Spleen (tissue), 11 donors: Measurements from ENCODE around the gene RFLNA. TPM values are rescaled to one million over a fixed set of nuclear protein-coding genes. Genes with fewer than 3 reads are reported as not detected.

Experiments used
- DNase-seq: peaks from one replicate; pipeline ENCODE4 v3.0.0-alpha.2; 2020
- H3K27ac ChIP-seq, 8 donors: fragments of 200-600 bp; sonication (generic) in 7 of 8; 1 replicate in 4 of 8; 2 replicates in 4 of 8; pipeline versions ENCODE4 v1.5.0 to v1.8.0; 2016 to 2021; ENCODE audit warnings: inconsistent platforms in 4 of 8, mild to moderate bottlenecking in 4 of 8, moderate library complexity in 1 of 8
- H3K27me3 ChIP-seq, 7 donors: fragments of 200-600 bp; sonication (generic) in 6 of 7; replicated peaks in 1 of 7; 1 replicate in 4 of 7; 2 replicates in 3 of 7; pipeline versions ENCODE4 v1.5.0 to v1.8.0; 2016 to 2021; ENCODE audit warnings: inconsistent platforms in 3 of 7, mild to moderate bottlenecking in 1 of 7
- H3K36me3 ChIP-seq, 6 donors: fragments of 200-600 bp; sonication (generic) in 5 of 6; 1 replicate in 4 of 6; 2 replicates in 2 of 6; pipeline versions ENCODE4 v1.5.0 to v1.8.0; 2016 to 2021; ENCODE audit warnings: inconsistent platforms in 2 of 6
- H3K4me1 ChIP-seq, 6 donors: fragments of 200-600 bp; sonication (generic) in 5 of 6; 1 replicate in 3 of 6; 2 replicates in 3 of 6; pipeline versions ENCODE4 v1.5.0 to v1.8.0; 2016 to 2021; ENCODE audit warnings: inconsistent platforms in 3 of 6
- H3K4me3 ChIP-seq, 8 donors: fragments of 200-600 bp; sonication (generic) in 7 of 8; 1 replicate in 4 of 8; 2 replicates in 4 of 8; pipeline versions ENCODE4 v1.5.0 to v1.8.0; 2016 to 2021; ENCODE audit warnings: inconsistent platforms in 4 of 8, mild to moderate bottlenecking in 4 of 8, moderate library complexity in 2 of 8
- H3K9me3 ChIP-seq, 8 donors: fragments of 200-600 bp; sonication (generic) in 7 of 8; 1 replicate in 4 of 8; 2 replicates in 4 of 8; pipeline versions ENCODE4 v1.5.0 to v1.8.0; 2016 to 2021; ENCODE audit warnings: inconsistent platforms in 4 of 8
- CTCF ChIP-seq, 11 experiments: fragments of 200-600 bp in 7 of 11; fragments of 450-650 bp in 4 of 11; sonication (generic) in 4 of 11; IDR thresholded peaks in 8 of 11; conservative IDR thresholded peaks in 3 of 11; 1 replicate in 7 of 11; 2 replicates in 4 of 11; pipeline versions ENCODE4 v1.4.0 to v1.8.0; 2016 to 2021; ENCODE audit warnings: antibody characterized with exemption in 11 of 11, inconsistent platforms in 4 of 11, mild to moderate bottlenecking in 1 of 11
- POLR2A ChIP-seq, 3 donors: fragments of 450-650 bp; IDR thresholded peaks; one replicate each; pipeline ENCODE4 v1.5.1; 2017; ENCODE audit warnings: antibody characterized with exemption in 3 of 3, mild to moderate bottlenecking in 1 of 3
- POLR2AphosphoS5 ChIP-seq, 3 donors: sonication (generic); formaldehyde crosslinking; IDR thresholded peaks; one replicate each; pipeline ENCODE4 v1.5.1; 2017; ENCODE audit warnings: antibody characterized with exemption in 3 of 3
- WGBS, 5 donors: extraction: QIAGEN DNeasy Blood & Tissue Kit in 3 of 5; methylation state at CpG; one replicate each; pipeline versions ENCODE4 v1.1.5 to v1.1.7; 2013 to 2018; 5-methylcytosine and 5-hydroxymethylcytosine counted together
- intact Hi-C: fragments of 100-400 bp; cut with DNase I; formaldehyde crosslinking; loops from one replicate; pipeline ENCODE4 v1.15.0; 2023; ENCODE audit warnings: low total_unique reads
- polyA plus RNA-seq, 3 donors: library from polyadenylated mRNA; stranded (reverse); fragments of 200-250 nt; gene quantifications; one replicate each; pipeline ENCODE4 v1.2.1, GENCODE V29; 2013
- total RNA-seq, 7 donors: library from RNA; depleted of rRNA in 3 of 7; stranded (reverse); fragments of >200 nt in 3 of 7; fragmentation: NEBNext Ultra II Directional in 4 of 7; extraction: Animal tissue kit (Norgen Biotek cat#: 25700) in 4 of 7; gene quantifications; one replicate each; pipeline versions ENCODE4 v1.1.0 to v1.2.1, GENCODE V29; 2016 to 2021
- donor health status: healthy with polysubstance abuse.
- donor health status: DM: no; HTN: no; CAD: no; lungs with moderate emphysema.
- donor health status: DM: no; HTN: no; CAD: no.
- donor health status: Bipolar disorder and iron deficiency.
- donor health status: healthy.
- donor health status: DM: no; HTN: no; CAD: no.
- donor health status: DM: yes; HTN: yes; CAD: no.

RFLNA gene
- total and polyA plus RNA-seq, 10 donors: 0.04 to 0.35 (median 0.21) TPM; not detected in 6

- Histone ChIP-seq H3K27me3 (no peaks in the 10 kb centered on the region), H3K36me3 (peaks cover 0 to 9% (median 1%) of the 10 kb centered on the region in 6 donors), H3K9me3 (peaks cover 0 to 8% (median 2%) of the 10 kb centered on the region in 8 donors), H3K4me1 (no peaks in the 10 kb centered on the region), H3K4me3 (no peak overlapping the region), H3K27ac (no peak overlapping the region)
- WGBS, 5 donors: 75 to 81% (median 77%) methylated on average over 25 of the region's 25 CpGs
- TF ChIP-seq POLR2A (IDR thresholded peaks at IDR 0.05) (no peak), POLR2AphosphoS5 (IDR thresholded peaks at IDR 0.05) (peak in 1 of 3 donors; percentile 10)
- intact Hi-C loops: loop anchor here (5.0 kb wide), 1 partner anchor 281 kb away; no protein-coding TSS in a partner anchor
- DNase-seq: no peak
Observed at GRCh38 chr12:124318278-124319020, 23.6 kb downstream of the RFLNA start.

GRCh38 chr12:124319368-124320050 is 24.6 kb downstream of the RFLNA start:
- DNase-seq: no peak
- no peak overlapping the region for H3K27ac ChIP-seq
- H3K27me3 ChIP-seq: no peaks in the 10 kb centered on the region
- no peaks in the 10 kb centered on the region for H3K4me1 ChIP-seq
- H3K9me3 ChIP-seq: peaks cover 0 to 19% (median 12%) of the 10 kb centered on the region in 8 donors
- WGBS, 5 donors: 71 to 85% (median 75%) methylated on average over 6 to 11 of the region's 11 CpGs
- no peak overlapping the region for H3K4me3 ChIP-seq
- peaks cover 6 to 20% (median 12%) of the 10 kb centered on the region in 6 donors for H3K36me3 ChIP-seq
- intact Hi-C loops: loop anchor here (5.0 kb wide), 2 partner anchors 267 to 282 kb away; no protein-coding TSS in a partner anchor
- no peak for TF ChIP-seq CTCF (IDR thresholded peaks at IDR 0.05 in 8 of 11, conservative IDR thresholded peaks at IDR 0.05 in 3 of 11)
- no peak for TF ChIP-seq POLR2A (IDR thresholded peaks at IDR 0.05)

- Histone ChIP-seq H3K4me3 (no peak overlapping the region), H3K9me3 (peaks cover 0 to 29% (median 21%) of the 10 kb centered on the region in 8 donors), H3K27ac (no peak overlapping the region), H3K27me3 (no peaks in the 10 kb centered on the region), H3K36me3 (peaks cover 6 to 35% (median 28%) of the 10 kb centered on the region in 6 donors), H3K4me1 (no peaks in the 10 kb centered on the region)
- TF ChIP-seq POLR2A (IDR thresholded peaks at IDR 0.05) (no peak), CTCF (IDR thresholded peaks at IDR 0.05 in 8 of 11, conservative IDR thresholded peaks at IDR 0.05 in 3 of 11) (peak; percentile 71 to 93 (median 88)), POLR2AphosphoS5 (IDR thresholded peaks at IDR 0.05) (peak; percentile 10 to 74 (median 49))
- intact Hi-C loops: loop anchor here (5.0 kb wide), 1 partner anchor 269 kb away; no protein-coding TSS in a partner anchor
- peak; percentile 86 for DNase-seq
- 35 to 46% (median 36%) methylated on average over 4 to 6 of the region's 6 CpGs for WGBS, 5 donors
Observed at GRCh38 chr12:124321040-124321481, 26.2 kb downstream of the RFLNA start.

- TF ChIP-seq POLR2A (IDR thresholded peaks at IDR 0.05) (no peak), POLR2AphosphoS5 (IDR thresholded peaks at IDR 0.05) (peak in 1 of 3 donors; percentile 28)
- no peaks in the 10 kb centered on the region for H3K4me1 ChIP-seq
- H3K9me3 ChIP-seq: peaks cover 0 to 29% (median 21%) of the 10 kb centered on the region in 8 donors
- intact Hi-C loops: loop anchor here (5.0 kb wide), 1 partner anchor 269 kb away; no protein-coding TSS in a partner anchor
- no peaks in the 10 kb centered on the region for H3K27me3 ChIP-seq
- H3K36me3 ChIP-seq: peaks cover 6 to 42% (median 34%) of the 10 kb centered on the region in 6 donors
- no peak overlapping the region for H3K4me3 ChIP-seq
- no peak for DNase-seq
- WGBS, 5 donors: 75 to 89% (median 84%) methylated on average over 5 to 7 of the region's 7 CpGs
- no peak overlapping the region for H3K27ac ChIP-seq
Observed at GRCh38 chr12:124321556-124322270, 26.8 kb downstream of the RFLNA start.
